ENCODE results near the gene GMEB1.
"Not testable (repeated sequence)": the region's sequence is repeated elsewhere in the genome, so short reads cannot be mapped to it uniquely, and the experiment has no call there.

Gene GMEB1, protein sequence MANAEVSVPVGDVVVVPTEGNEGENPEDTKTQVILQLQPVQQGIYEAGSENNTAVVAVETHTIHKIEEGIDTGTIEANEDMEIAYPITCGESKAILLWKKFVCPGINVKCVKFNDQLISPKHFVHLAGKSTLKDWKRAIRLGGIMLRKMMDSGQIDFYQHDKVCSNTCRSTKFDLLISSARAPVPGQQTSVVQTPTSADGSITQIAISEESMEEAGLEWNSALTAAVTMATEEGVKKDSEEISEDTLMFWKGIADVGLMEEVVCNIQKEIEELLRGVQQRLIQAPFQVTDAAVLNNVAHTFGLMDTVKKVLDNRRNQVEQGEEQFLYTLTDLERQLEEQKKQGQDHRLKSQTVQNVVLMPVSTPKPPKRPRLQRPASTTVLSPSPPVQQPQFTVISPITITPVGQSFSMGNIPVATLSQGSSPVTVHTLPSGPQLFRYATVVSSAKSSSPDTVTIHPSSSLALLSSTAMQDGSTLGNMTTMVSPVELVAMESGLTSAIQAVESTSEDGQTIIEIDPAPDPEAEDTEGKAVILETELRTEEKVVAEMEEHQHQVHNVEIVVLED

DNA sequence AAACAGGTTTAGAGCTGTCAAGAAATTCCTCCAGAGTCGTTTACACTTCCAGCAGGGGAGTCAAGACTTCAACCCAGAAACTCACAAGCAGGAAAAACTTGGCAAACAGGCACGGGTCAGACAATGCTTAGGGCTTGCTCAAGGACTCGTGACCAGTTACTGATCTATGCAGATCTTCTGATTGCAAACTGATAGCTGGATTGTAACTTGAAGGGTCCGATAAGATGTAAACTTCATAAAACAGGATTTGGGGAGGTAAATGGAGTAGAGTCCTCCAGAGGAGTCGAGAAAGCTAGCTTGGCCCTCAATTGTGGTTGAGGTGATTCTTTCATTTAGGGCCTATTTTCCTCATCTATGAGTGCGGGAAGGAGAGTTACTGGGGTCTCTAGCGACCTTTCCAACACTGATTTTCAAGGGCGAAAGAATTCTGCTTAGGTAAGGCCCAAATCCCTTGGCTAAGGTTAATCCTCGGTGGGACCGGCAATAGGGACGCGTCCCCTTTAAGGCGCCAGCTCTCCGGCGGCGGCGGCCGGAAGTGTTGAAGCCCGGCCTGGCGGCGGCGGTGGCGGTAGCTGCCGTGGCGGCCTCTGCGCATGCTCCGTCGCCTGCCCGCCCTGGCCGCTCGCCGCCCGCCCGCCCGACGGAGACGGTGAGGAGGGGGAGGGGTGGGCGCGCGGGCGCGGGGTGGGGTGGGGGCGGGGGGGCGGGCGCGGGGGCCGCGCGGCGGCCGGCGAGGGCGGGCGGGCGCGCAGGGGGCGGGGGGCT is at the start of gene GMEB1:
Gene GMEB1, plus strand, starts transcription at position 594 of the 765 bp plus-strand sequence. CDS start 14,829 bp downstream, outside the sequence.
- DNase-seq (ENCODE audit: low read depth in 2 of 2): peak; percentile 57 to 62

DNA sequence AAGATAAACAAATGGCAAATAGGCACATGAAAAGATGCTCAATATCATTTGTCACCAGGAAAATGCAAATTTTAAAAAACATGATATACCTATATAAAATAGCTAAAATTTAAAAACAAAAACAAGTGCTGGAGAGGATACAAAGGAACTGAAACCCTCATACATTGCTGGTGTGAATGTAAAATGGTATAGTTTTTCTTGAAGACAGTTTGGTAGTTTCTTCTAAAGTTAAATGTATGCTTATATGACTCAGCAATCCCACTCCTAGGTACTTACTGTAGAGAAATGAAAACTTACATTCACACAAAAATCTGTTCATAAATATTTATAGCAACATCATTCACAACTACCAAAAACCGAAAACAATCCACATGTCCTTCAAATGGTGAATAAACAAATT is 36.9 kb upstream of the GMEB1 start:
- DNase-seq (ENCODE audit: low read depth in 2 of 2): no peak

DNA sequence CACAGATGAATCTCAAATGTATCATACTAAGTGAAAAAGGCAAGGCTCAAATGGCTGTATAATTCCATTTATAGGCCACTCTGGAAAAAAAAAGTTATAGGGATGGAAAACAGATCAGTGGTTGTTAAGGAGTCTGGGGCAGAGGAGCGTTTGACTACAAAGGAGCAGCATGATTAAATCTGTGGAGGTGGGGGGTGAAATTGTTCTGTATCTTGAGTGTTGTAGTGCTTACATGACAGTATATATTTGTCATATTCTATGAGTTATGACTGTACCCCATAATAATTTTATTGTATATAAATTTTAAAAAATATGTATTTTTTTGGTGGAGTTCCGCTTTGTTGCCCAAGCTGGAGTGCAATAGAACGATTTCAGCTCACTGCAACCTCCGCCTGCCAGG is 36.0 kb upstream of the GMEB1 start:
- no peak for DNase-seq (ENCODE audit: low read depth in 2 of 2)

DNA sequence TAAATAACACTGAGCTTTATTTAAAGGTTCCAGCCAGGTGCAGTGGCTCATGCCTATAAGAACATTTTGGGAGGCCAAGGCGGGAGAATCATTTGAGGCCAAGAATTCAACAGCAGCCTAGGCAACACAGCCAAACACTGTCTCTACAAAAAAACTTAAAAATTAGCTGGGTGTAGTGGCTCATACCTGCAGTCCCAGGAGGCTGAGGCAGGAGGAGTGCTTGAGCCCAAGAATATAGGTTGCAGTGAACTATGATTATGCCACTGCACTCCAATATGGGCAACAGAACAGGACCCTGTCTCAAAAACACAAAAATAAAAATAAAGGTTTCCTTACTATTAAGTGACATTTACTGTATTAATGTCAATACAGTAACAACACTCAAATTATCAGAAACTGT is 27.8 kb upstream of the GMEB1 start:
- no peak for DNase-seq (ENCODE audit: low read depth in 2 of 2)

DNA sequence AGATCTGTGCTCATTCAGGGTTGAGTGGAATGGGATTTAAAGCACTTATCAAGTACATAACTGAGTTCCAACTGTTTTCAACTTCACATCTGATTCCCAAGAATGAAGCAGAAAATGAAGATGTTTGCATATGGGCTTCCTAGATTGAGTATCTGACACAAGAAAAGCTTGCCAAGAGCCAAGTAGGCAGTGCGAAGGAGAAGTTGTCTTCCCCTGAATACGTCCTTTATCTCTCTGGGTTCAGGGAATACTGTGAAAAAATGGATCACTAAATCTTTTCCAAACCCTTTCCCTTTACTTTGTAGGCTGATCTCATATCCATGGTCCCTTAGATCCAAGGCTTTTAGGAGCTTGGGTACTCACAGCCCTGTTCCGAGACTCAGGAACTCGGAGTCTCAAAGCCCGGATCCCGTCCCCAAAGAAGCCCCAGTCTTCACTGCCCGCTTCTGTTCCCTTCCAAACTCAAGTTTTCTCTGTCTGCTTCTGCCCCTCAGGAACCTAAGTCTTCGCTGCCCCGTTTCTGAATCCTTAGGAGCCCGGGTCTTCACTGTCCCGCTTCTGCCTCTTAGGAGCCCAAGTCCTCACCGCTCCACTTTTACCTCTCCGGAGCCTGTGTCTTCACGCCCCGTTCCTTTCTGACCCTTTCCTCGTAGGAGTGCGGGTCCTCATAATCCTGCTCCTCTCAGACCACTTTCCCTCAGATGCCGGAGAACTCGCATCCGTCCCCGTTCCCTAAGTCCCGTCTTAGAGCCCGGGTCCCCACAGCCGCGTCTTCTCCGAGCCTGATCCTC is 26.3 kb upstream of the GMEB1 start:
- no peak for DNase-seq (ENCODE audit: low read depth in 2 of 2)

DNA sequence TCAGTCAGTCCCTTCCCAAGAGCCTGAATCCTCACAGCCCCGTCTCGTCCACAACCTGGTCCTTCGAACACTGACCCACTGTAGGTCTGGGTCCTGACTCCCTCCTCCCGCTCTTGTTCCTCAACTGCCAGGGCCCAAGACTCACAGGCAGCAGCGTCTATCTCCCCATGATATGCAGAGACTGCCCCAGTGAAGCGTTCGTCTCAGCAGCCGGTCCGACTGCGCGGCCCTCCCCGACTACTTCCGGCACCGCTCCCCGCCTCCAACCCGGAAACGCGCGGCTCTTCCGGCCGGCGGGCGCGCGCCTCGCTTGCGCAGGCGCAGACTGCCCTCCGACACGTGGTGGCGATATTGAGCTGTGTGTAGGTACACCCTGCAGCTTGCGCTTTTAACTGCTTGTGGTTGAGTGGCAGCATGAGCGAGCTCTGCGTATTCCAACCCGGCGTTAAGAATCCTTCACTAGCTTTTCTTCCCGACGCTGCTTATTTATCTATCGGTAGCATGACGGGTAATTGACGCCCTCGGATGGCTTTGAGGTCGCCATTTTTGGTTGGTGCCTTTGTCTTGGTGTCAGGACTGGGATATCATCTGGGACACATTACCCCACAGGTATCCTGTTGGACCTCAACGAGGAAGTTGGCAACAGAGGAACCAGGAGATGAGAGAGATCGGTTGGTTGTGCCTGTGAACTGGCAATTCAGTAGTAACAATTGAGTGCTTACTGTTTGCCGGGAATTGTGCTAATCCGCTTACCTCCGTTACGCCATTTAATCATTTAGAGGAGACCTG is 25.5 kb upstream of the GMEB1 start, which contains the start of gene TAF12:
Gene TAF12, minus strand, starts transcription at position 221 of the 789 bp plus-strand sequence. CDS start 20,986 bp downstream, outside the sequence.
- DNase-seq (ENCODE audit: low read depth in 2 of 2): peak; percentile 87 to 89

DNA sequence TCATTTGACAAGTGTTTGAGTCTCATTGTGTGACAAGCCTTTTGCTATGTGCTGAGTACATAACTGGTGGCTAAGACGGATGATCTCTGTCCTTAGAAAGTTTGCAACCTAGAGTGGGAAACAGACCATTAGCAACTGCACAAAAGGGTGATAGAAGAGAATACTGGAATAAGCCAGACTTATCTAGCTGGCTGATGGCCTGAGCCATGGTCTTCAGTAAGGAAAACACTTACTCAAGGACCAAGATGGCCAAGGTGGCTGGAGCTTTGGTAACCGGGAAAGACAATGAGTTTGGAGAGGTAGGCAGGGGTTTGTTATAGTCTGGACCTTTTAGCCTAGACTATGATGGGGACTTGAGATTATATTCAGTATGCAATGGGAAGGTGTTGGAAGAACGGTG is 24.1 kb upstream of the GMEB1 start:
- DNase-seq (ENCODE audit: low read depth in 2 of 2): no peak

DNA sequence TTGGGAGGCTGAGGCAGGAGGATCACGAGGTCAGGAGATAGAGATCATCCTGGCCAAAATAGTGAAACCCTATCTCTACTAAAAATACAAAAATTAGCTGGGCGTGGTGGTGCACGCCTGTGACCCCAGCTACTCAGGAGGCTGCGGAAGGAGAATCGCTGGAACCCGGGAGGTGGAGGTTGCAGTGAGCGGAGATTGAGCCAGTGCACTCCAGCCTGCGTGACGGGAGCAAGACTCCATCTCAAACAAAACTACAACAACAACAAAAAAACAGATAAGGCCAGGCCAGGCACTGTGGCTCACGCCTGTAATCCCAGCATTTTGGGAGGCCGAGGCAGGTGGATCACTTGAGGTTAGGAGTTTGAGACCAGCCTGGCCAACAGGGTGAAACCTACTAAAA is 23.2 kb upstream of the GMEB1 start:
- DNase-seq (ENCODE audit: low read depth in 2 of 2): not testable (repeated sequence)

DNA sequence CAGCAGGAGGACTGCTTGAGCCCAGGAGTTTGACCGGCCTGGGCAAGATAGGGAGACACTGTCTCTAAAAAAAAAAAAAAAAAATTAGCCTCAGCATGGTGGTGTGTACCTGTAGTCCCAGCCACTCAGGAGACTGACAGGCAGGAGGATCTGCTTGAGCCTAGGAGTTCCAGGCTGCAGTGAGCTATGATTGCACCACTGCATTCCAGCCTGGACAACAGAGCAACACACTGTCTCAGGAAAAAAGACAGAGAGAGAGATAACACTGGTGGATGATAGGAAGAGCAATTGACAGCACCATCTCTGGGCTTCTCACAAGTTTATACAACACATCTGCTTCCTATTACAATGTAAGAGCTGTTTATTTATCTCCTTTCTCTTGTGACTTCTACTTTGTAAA is 22.5 kb upstream of the GMEB1 start:
- DNase-seq (ENCODE audit: low read depth in 2 of 2): no peak

DNA sequence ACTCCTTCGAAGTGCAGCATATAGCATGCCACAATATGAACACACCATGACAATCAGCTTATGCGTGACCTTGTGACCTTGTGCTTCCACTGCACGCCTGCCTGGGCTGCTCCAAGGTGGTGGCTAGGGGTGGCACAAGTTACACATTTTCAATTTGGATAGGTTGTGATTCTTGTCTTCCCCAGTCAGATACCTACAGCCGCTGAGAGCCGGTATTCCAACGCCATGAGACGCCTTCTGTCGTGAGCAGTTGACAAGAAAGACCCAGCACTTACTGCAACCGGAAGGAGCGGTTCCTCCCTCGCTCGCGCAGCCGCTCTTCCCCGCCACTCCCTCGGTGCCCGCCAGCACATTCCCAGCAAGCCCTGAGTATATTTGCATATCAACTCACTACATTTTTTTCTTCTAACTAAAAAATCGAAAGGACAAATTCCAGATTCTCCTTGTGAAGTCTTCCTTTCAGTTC is 20.5 kb upstream of the GMEB1 start:
- DNase-seq (ENCODE audit: low read depth in 2 of 2): peak; percentile 77 to 83

DNA sequence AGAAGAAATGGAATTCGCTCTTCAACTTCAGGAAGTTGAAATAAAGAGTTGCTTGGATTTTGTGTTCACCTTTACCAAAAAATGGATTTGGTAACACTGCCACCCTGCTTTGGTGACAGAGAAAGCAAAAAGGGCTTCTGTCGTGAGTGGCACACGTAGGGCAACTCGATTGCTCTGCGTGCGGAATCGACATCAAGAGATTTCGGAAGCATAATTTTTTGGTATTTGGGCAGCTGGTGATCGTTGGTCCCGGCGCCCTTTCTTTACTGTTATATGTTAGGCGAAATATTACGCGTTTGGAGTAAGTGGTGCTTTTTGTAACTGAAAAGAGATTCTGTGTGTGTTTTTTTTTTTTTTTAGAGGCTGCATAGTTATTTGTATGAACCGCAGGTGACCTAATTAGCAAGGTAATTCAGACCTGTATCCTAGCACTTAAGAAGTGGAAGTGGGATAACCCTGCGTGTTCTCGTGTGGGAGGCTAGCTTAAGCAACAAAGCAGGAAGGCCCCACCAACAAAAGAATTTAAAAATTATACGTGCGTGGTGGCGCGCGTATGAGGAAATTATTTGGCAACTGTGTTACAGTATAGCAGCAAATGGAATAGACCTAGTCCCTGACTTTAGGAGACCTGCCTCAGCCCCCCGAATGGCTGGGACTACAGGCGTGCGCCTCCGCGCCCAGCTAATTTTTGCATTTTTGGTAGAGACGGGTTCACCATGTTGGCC is 19.9 kb upstream of the GMEB1 start, which contains the start of gene RNU11:
Gene RNU11, plus strand, starts transcription at position 127 of the 725 bp plus-strand sequence.
- peak; percentile 98 to 99 for DNase-seq (ENCODE audit: low read depth in 2 of 2)

DNA sequence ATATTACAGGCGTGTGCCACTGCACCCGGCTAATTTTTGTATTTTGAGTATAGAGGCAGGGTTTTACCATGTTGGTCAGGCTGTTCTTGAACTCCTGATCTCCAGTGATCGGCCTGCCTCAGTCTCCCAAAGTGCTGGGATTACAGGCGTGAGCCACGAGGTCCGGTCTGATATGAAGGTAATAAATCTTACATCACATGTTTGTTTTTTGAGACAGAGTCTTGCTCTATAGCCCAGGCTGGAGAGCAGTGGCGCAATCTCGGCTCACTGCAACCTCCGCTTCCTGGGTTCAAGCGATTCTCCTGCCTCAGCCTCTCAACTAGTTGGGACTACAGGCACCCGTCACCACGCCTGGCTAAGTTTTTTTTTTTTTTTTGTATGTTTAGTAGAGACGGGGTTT is 15.5 kb upstream of the GMEB1 start:
- DNase-seq (ENCODE audit: low read depth in 2 of 2): not testable (repeated sequence)

DNA sequence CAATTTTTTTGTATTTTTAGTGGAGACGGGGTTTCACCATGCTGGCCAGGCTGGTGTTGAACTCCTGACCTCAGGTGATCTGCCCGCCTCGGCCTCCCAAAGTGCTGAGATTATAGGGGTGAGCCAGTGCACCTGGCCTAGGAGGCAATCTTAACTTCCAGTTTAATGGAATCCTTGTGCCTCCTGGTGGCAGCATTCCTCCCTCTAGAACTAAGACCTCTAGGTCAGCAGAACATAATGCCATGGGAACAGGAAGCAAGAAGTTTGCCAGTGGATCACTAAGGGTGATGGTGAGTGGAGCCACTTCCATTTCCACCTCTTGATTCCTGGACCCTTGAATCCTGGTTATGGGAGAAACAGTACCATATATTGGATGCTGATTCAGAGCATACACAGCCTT is 14.7 kb upstream of the GMEB1 start:
- DNase-seq (ENCODE audit: low read depth in 2 of 2): not testable (repeated sequence)

DNA sequence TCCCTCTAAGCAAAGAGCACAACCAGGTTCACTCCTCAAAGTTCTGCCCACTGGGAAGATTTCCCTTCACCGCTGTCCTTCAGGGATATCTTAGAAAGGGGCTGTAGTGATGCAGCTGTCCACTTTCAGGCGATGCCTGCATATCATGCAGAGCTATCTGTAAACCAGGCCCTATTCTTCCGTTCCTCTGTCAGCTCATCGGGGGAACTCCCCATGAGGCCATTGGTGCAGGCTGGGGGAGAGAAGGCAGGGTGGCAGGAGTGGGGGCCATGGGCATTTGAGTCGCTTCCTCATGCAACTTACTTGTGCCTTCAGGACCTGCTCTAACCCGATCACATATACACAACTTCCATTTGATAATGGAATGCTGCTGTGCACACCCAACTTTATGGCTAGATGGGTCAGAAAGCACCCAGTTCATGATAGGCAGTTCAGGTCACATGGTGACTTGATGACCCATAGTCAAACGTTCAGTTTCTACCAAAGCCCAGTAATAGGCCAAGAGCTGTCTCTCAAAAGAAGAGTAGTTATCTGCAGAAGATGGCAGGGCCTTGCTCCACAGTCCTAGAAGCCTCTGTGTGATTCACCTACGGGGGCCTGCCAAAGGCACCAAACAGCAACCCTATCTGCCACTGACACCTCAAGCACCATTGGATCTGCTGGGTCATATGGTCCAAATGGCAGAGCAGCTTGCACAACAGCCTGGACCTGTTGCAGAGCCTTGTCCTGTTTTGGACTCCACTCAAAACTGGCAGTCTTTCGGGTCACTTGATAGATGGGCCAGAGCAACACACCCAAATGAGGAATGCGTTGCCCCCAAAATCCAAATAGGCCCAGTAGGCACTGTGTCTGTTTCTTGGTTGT is 12.9 kb upstream of the GMEB1 start:
- not testable (repeated sequence) for DNase-seq (ENCODE audit: low read depth in 2 of 2)

DNA sequence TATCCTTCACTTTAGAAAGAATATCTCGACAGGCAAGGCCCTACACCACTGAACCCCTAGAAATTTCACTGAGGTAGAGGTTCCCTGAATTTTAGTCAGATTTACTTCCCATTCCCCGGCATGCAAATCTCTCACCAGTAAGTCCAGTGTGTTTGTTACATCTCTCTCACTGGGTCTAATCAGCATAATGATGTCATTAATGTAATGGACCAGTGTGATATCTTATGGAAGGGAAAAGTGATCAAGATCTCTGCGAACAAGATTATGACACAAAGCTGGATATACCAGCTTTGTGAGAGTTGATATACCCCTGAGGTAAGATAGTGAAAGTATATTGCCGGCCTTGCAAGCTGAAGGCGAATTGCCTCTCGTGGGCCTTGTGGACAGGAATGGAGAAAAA is 12.2 kb upstream of the GMEB1 start:
- DNase-seq (ENCODE audit: low read depth in 2 of 2): no peak

DNA sequence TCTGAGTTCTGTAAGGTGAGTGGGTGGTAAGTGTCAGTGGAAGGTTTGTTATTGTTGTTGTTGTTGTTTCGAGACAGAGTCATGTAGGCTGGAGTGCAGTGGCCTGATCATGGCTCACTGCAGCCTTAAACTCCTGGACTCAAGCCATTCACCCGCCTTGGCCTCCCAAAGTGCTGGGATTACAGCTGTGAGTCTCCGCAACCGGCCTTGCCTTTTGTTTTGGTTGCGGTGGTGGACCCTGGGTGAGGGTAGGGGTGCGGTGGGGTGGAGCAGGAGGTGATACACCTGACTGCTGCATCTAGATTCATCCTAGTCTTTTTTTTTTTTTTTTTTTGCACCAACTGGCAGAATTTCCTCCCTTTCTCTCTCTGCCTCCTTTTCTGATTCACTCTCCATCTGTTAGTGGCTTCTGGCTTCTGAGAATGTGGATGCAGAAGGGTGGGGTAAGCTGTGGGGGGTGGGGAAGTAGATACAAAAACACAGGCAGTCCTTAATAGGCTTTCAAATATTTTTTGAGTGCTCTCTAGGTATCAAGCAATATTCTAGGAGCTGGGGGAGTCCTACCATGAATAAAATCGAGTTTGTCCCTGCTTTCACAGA is 4.6 kb upstream of the GMEB1 start:
- DNase-seq (ENCODE audit: low read depth in 2 of 2): no peak

DNA sequence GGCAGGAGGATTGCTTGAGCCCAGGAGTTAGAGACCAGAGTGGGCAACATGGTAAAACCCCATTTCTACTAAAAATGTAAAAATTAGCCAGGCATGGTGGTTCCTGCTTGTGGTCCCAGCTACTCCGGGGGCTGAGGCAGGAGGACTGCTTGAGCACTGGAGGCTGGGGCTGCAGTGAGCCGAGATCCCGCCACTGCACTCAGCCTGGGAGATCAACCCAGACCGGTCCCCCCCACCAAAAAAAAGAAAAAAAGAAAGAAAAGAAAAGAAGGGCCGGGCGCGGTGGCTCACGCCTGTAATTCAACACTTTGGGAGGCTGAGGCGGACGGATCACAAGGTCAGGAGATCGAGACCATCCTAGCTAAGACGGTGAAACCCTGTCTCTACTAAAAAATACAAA is 1.8 kb upstream of the GMEB1 start:
- DNase-seq (ENCODE audit: low read depth in 2 of 2): no peak

DNA sequence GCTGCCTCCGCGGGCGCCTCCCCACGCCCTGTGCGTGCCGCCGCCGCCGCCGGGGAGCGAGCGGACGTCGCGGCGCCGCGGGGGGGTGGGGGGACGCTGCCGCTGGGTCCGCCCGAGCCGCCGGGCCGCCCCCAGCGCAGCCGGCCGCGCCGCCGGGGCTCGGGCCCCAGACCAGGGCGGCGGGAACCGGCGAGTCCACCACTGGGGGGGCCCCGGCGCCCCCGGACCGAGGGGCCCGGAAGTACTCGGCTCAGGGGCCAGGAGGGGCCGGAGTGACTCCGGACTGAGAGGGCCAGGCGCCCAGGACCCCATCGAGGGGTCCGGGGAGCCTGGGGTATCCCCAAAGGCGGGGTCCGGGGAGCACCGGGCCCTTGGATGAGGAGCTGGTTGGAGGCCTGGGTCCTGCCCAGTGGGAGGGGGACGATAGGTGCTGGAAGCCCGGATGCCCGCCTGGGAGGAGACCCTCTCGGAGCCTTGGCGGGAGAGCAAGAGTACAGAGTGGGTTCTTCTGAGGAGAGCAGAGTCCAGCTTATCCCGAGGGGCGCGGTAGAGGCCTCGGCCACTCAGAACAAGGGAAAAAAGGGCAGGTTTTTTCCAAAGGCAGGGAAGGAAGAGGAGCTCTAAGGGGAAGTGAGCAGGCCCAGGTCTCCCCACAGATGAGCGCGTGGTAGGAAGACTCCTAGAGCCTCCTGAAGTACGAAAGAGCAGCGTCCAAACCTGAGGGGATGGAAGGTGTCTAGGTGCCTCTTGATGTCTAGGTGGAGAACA is 556 bp downstream of the GMEB1 start:
- DNase-seq (ENCODE audit: low read depth in 2 of 2): peak in 1 of 2 experiments; percentile 39
